Measurements from ENCODE around the gene HOXC9. TPM values are rescaled to one million over a fixed set of nuclear protein-coding genes. Genes with fewer than 3 reads are reported as not detected.
"Not testable (repeated sequence)": the region's sequence is repeated elsewhere in the genome, so short reads cannot be mapped to it uniquely, and the experiment has no call there.

HOXC9 gene
- total RNA-seq, 1 donor from 2014 or later, result not detected

- Histone ChIP-seq H3K4me3 (no peak overlapping the region), H3K27ac (no peak overlapping the region), H3K4me1 (no peaks in the 10 kb centered on the region), H3K9me3 (no peaks in the 10 kb centered on the region), H3K27me3 (no peaks in the 10 kb centered on the region), H3K36me3 (no peaks in the 10 kb centered on the region)
- intact Hi-C loops (cut with DNase I), result no loop called here
- DNase-seq (ENCODE audit: extremely low spot score in 2 of 2), result no peak
- TF ChIP-seq POLR2A (IDR thresholded peaks at IDR 0.05) (no peak), POLR2AphosphoS5 (IDR thresholded peaks at IDR 0.05; ENCODE audit: insufficient read depth in 1 of 2, low read depth in 1 of 2) (no peak), CTCF (IDR thresholded peaks at IDR 0.05) (no peak)
Observed at GRCh38 chr12:54040148-54040494, 40.2 kb downstream of the HOXC9 start.

- Histone ChIP-seq H3K4me3 (no peak overlapping the region), H3K9me3 (no peaks in the 10 kb centered on the region), H3K36me3 (no peaks in the 10 kb centered on the region), H3K27me3 (no peaks in the 10 kb centered on the region), H3K4me1 (no peaks in the 10 kb centered on the region), H3K27ac (no peak overlapping the region)
- TF ChIP-seq POLR2A (IDR thresholded peaks at IDR 0.05) (no peak), CTCF (IDR thresholded peaks at IDR 0.05) (no peak), POLR2AphosphoS5 (IDR thresholded peaks at IDR 0.05; ENCODE audit: insufficient read depth in 1 of 2, low read depth in 1 of 2) (no peak)
- no peak for DNase-seq (ENCODE audit: extremely low spot score in 2 of 2)
- intact Hi-C loops (cut with DNase I), result no loop called here
Observed at GRCh38 chr12:54040648-54041047, 40.7 kb downstream of the HOXC9 start.

- no peaks in the 10 kb centered on the region for H3K27me3 ChIP-seq
Observed at GRCh38 chr12:54041097-54041690, 41.2 kb downstream of the HOXC9 start.

GRCh38 chr12:54042033-54042432 is 42.1 kb downstream of the HOXC9 start:
- H3K4me3 ChIP-seq; H3K9me3 ChIP-seq; H3K27me3 ChIP-seq; H3K4me1 ChIP-seq; intact Hi-C loops (cut with DNase I); H3K36me3 ChIP-seq; H3K27ac ChIP-seq; DNase-seq (ENCODE audit: extremely low spot score in 2 of 2): not testable (repeated sequence)

More at GRCh38 chr12:54041097-54041690, 41.2 kb downstream of the HOXC9 start:
- TF ChIP-seq POLR2AphosphoS5 (IDR thresholded peaks at IDR 0.05; ENCODE audit: insufficient read depth in 1 of 2, low read depth in 1 of 2), result no peak
- no peak for TF ChIP-seq CTCF (IDR thresholded peaks at IDR 0.05)
- no peak for TF ChIP-seq POLR2A (IDR thresholded peaks at IDR 0.05)
- Histone ChIP-seq H3K4me3 (no peak overlapping the region), H3K4me1 (no peaks in the 10 kb centered on the region), H3K27ac (no peak overlapping the region), H3K9me3 (no peaks in the 10 kb centered on the region), H3K36me3 (no peaks in the 10 kb centered on the region)
- DNase-seq (ENCODE audit: extremely low spot score in 2 of 2), result no peak
- intact Hi-C loops (cut with DNase I), result no loop called here

- Histone ChIP-seq H3K9me3 (no peaks in the 10 kb centered on the region), H3K27ac (no peak overlapping the region), H3K36me3 (no peaks in the 10 kb centered on the region), H3K4me3 (no peak overlapping the region), H3K27me3 (peaks cover 6% of the 10 kb centered on the region), H3K4me1 (no peaks in the 10 kb centered on the region)
- intact Hi-C loops (cut with DNase I), result no loop called here
- TF ChIP-seq POLR2A (IDR thresholded peaks at IDR 0.05), result no peak
- no peak for TF ChIP-seq POLR2AphosphoS5 (IDR thresholded peaks at IDR 0.05; ENCODE audit: insufficient read depth in 1 of 2, low read depth in 1 of 2)
- TF ChIP-seq CTCF (IDR thresholded peaks at IDR 0.05), result no peak
- DNase-seq (ENCODE audit: extremely low spot score in 2 of 2), result no peak
Observed at GRCh38 chr12:54042970-54043853, 43.3 kb downstream of the HOXC9 start.
